PFSK-1 (cell line): Measurements from ENCODE around the gene CNIH3.

Experiments
- FOXP2 ChIP-seq: optimal IDR thresholded peaks from 2 replicates; pipeline ENCODE3; 2011; ENCODE audit warnings: borderline replicate concordance, control low read depth, inconsistent platforms; ENCODE audit not compliant: insufficient read depth; ENCODE audit errors: extremely low read length, extremely low read depth
- POLR2AphosphoS5 ChIP-seq: IDR thresholded peaks from 2 replicates; pipeline ENCODE4 v1.6.1; 2012; ENCODE audit warnings: low read depth, mild to moderate bottlenecking, control low read depth, low read length, moderate library complexity
- REST ChIP-seq, 2 experiments: IDR thresholded peaks; 2 replicates each; pipeline versions ENCODE4 v1.6.1 to v1.8.0; 2011 to 2012; ENCODE audit warnings: low read depth in 2 of 2, low read length in 2 of 2, control low read depth in 1 of 2, inconsistent platforms in 1 of 2, mild to moderate bottlenecking in 1 of 2, moderate library complexity in 1 of 2; ENCODE audit not compliant: insufficient read depth in 1 of 2
- SIN3A ChIP-seq: IDR thresholded peaks from 2 replicates; pipeline ENCODE4 v1.6.1; 2012; ENCODE audit warnings: mild to moderate bottlenecking, low read length, moderate library complexity, borderline replicate concordance; ENCODE audit not compliant: insufficient read depth
- TAF1 ChIP-seq: IDR thresholded peaks from 2 replicates; pipeline ENCODE4 v1.6.1; 2012; ENCODE audit warnings: low read length, control low read depth, borderline replicate concordance; ENCODE audit not compliant: insufficient read depth

CNIH3 gene

GRCh38 chr1:224623743-224624333 is 7.7 kb downstream of the CNIH3 start:
- TF ChIP-seq REST (IDR thresholded peaks at IDR 0.05; ENCODE audit: insufficient read depth in 1 of 2, low read depth in 2 of 2, low read length in 2 of 2) = no peak
- TF ChIP-seq SIN3A = no peak; the same call in 1 of the 2 replicates
- TF ChIP-seq FOXP2 = no peak
- no peak for TF ChIP-seq POLR2AphosphoS5
- TF ChIP-seq TAF1 = no peak

GRCh38 chr1:224624432-224624831 is 8.3 kb downstream of the CNIH3 start:
- TF ChIP-seq FOXP2 (no peak), REST (IDR thresholded peaks at IDR 0.05; ENCODE audit: insufficient read depth in 1 of 2, low read depth in 2 of 2, low read length in 2 of 2) (no peak), POLR2AphosphoS5 (no peak), SIN3A (no peak), TAF1 (no peak)

- TF ChIP-seq FOXP2 (no peak), POLR2AphosphoS5 (no peak), SIN3A (no peak), REST (IDR thresholded peaks at IDR 0.05; ENCODE audit: insufficient read depth in 1 of 2, low read depth in 2 of 2, low read length in 2 of 2) (no peak), TAF1 (no peak)
Observed at GRCh38 chr1:224626042-224626441, 9.9 kb downstream of the CNIH3 start.

GRCh38 chr1:224629965-224630364 is 13.8 kb downstream of the CNIH3 start:
- TF ChIP-seq REST (IDR thresholded peaks at IDR 0.05; ENCODE audit: insufficient read depth in 1 of 2, low read depth in 2 of 2, low read length in 2 of 2) = no peak
- no peak for TF ChIP-seq SIN3A
- no peak for TF ChIP-seq POLR2AphosphoS5
- no peak for TF ChIP-seq TAF1
- no peak for TF ChIP-seq FOXP2
